Esophagus (tissue), 2 donors: ENCODE data around the gene TIMM22. TPM values are rescaled to one million over a fixed set of nuclear protein-coding genes. Genes with fewer than 3 reads are reported as not detected.

ENCODE experiments used
- H3K27ac ChIP-seq, 2 donors: one replicate each; pipeline ENCODE4 v1.5.1; 2013; ENCODE audit warnings: low read depth in 2 of 2, mild to moderate bottlenecking in 2 of 2, inconsistent platforms in 1 of 2, low read length in 1 of 2, moderate library complexity in 1 of 2
- H3K27me3 ChIP-seq, 2 donors: one replicate each; pipeline ENCODE4 v1.6.1; 2013; ENCODE audit warnings: low read length in 2 of 2, control low read depth in 1 of 2, mild to moderate bottlenecking in 1 of 2; ENCODE audit not compliant: insufficient read depth in 2 of 2, control insufficient read depth in 1 of 2
- H3K36me3 ChIP-seq, 2 donors: one replicate each; pipeline ENCODE4 v1.6.1; 2013; ENCODE audit warnings: low read length in 1 of 2; ENCODE audit not compliant: control insufficient read depth in 2 of 2, insufficient read depth in 2 of 2
- H3K4me1 ChIP-seq, 2 donors: one replicate each; pipeline ENCODE4 v1.6.1; 2013; ENCODE audit warnings: low read length in 1 of 2; ENCODE audit not compliant: control insufficient read depth in 2 of 2, insufficient read depth in 2 of 2
- H3K4me3 ChIP-seq, 2 donors: one replicate each; pipeline ENCODE4 v1.5.1; 2013; ENCODE audit warnings: low read length in 2 of 2, mild to moderate bottlenecking in 2 of 2, low read depth in 1 of 2, moderate library complexity in 1 of 2
- H3K9me3 ChIP-seq, 2 donors: one replicate each; pipeline ENCODE4 v1.6.1; 2013; ENCODE audit warnings: mild to moderate bottlenecking in 2 of 2, low read depth in 1 of 2, low read length in 1 of 2, moderate library complexity in 1 of 2; ENCODE audit not compliant: control insufficient read depth in 2 of 2, insufficient read depth in 1 of 2
- WGBS, 2 donors: extraction: QIAGEN DNeasy Blood & Tissue Kit; methylation state at CpG; one replicate each; pipeline ENCODE4 v1.1.7; 2013; 5-methylcytosine and 5-hydroxymethylcytosine counted together
- polyA plus RNA-seq, 2 donors: library from polyadenylated mRNA; stranded (reverse); fragments of 200-250 nt; gene quantifications; one replicate each; pipeline ENCODE4 v1.2.3, GENCODE V29; 2013
- donor health status: healthy with polysubstance abuse.
- donor health status: Bipolar disorder and iron deficiency.

The TIMM22 gene
- polyA plus RNA-seq, 2 donors = 5.0 to 9.3 TPM

- H3K4me3 ChIP-seq = no peak overlapping the region
- WGBS, 2 donors = 91% methylated on average over 30 of the region's 30 CpGs
- peaks cover 5 to 35% of the 10 kb centered on the region in 2 donors for H3K36me3 ChIP-seq
- H3K27me3 ChIP-seq = no peaks in the 10 kb centered on the region
- no peaks in the 10 kb centered on the region for H3K9me3 ChIP-seq
- H3K27ac ChIP-seq = no peak overlapping the region
- H3K4me1 ChIP-seq = peaks cover 9% of the 10 kb centered on the region in 2 donors
These were observed 29.0 kb downstream of the TIMM22 start for GRCh38 chr17:1025733-1026598.

DNA sequence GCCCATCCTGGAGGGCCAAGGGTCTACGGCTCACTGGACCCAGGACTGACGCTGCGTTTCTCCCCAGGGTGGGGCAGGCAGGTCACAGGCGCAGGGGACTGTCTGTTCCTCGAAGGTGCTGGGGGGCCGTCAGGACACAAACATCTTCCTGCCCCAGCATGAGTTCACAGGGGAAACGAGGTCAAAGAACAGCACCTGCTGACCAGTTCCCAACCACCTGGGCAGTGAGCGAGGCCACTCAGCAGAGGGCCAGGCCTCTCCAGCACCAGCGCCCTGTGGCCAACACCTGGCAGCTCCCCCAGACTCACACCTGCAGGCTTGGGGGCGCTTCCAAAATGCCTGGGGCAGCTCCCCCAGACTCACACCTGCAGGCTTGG lies 29.7 kb downstream of the TIMM22 start:
- H3K27ac ChIP-seq = no peak overlapping the region

DNA sequence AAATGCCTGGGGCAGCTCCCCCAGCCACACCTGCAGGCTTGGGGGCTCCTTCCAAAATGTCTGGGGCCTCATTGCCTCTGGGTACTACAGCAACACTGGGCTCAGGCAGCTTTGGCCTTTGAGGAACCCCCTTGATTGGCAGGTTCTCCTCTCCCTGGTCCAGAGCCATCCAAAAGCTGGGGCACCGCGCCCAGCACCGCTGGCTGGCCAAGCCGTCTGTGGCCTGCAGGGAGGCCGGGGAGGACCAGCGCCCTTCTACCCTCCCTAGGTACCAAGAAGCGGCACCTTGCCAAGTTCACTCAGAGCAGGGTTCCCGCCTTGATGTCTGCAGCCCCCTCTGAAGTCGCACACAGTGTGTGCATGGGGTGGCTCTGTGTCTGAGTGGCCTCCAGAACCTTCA lies 30.1 kb downstream of the TIMM22 start:
- Histone ChIP-seq H3K27me3 (no peaks in the 10 kb centered on the region), H3K36me3 (peaks cover 5 to 34% of the 10 kb centered on the region in 2 donors), H3K4me3 (no peak overlapping the region), H3K9me3 (no peaks in the 10 kb centered on the region), H3K27ac (peak overlapping the region in 1 of 2 donors; percentile 5), H3K4me1 (peaks cover 8 to 12% of the 10 kb centered on the region in 2 donors)
- 78 to 93% methylated on average over 4 to 9 of the region's 9 CpGs for WGBS, 2 donors

More for the DNA sequence above, 29.7 kb downstream of the TIMM22 start:
- H3K27me3 ChIP-seq = no peaks in the 10 kb centered on the region
- H3K4me1 ChIP-seq = peaks cover 9% of the 10 kb centered on the region in 2 donors
- no peaks in the 10 kb centered on the region for H3K9me3 ChIP-seq
- H3K4me3 ChIP-seq = no peak overlapping the region
- peaks cover 5 to 34% of the 10 kb centered on the region in 2 donors for H3K36me3 ChIP-seq
- WGBS, 2 donors = 93 to 94% methylated on average over 10 of the region's 10 CpGs

DNA sequence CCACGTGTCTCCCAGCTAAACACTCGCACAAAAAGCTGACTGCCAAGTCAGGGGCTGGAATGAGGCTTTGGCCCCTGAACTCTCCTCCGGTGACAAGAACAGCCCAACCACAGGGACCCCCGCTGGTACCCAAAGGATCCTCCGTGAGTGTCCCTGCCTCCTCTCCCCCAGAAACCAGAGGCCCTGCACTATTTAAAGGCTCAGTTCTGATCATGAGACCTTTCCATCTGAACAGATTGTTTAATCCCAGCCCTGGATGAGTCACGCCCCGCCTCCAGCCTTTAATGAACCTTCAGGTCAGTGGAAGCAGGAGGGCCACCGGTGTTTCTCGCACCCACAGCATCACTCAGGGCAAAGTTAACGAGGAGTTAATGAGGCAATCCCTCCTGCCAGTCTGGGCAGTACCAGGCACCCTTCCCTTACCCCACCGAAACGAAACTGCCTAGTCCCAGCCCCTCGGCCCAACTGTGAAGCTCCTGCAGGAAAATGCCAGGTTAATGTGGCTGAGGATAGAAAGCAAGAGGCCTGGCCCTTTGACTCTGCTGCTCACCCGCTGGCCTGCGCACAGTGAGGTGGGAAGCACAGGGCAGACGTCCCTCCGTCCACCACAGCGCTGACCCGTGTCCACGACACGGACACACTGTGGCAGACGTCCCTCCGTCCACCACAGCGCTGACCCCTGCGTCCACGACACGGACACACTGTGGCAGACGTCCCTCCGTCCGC lies 32.4 kb downstream of the TIMM22 start:
- WGBS, 2 donors = 71 to 74% methylated on average over 30 of the region's 30 CpGs
- H3K27me3 ChIP-seq = no peaks in the 10 kb centered on the region
- H3K27ac ChIP-seq = peak overlapping the region; percentile 58 to 78
- H3K36me3 ChIP-seq = peaks cover 7 to 34% of the 10 kb centered on the region in 2 donors
- H3K4me3 ChIP-seq = no peak overlapping the region
- no peaks in the 10 kb centered on the region for H3K9me3 ChIP-seq
- peaks cover 6 to 12% of the 10 kb centered on the region in 2 donors for H3K4me1 ChIP-seq

DNA sequence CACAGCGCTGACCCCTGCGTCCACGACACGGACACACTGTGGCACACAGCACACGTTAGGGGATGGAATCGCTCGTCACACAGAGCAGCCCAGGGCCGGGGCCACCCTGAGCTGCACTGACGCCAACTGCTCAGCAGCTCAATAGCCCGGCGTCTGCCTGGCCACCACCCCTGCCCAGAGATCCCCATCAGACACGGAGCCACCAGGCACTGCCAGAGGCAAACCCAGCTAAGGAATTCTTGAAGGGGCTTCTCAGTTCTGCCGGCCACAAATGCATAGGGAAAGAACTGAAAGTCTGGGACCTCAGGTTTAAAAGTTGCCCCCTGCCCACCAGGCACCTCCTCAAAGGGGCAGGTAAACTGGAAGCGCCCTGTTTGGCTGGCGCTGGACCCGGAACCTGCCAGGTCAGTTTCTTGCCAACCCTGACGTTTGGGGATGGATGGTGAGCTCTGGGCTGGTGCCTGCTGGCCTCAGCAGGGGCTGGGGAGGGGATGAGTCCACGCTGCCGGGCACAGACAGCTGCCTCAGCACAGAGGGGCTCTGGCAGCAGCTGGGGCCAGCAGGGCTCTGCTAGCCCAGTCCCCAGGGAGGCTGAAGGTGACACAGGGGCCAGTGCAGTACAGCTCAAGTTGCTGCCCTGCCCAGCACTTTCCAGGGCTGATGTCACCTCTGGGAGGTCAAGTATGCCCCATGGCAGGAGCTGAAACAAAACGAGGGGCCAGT lies 33.2 kb downstream of the TIMM22 start:
- Histone ChIP-seq H3K36me3 (peaks cover 8 to 39% of the 10 kb centered on the region in 2 donors), H3K9me3 (no peaks in the 10 kb centered on the region), H3K4me3 (no peak overlapping the region), H3K27ac (peak overlapping the region; percentile 1 to 73), H3K4me1 (peaks cover 6 to 12% of the 10 kb centered on the region in 2 donors), H3K27me3 (no peaks in the 10 kb centered on the region)
- WGBS, 2 donors = 60 to 71% methylated on average over 20 of the region's 20 CpGs

- 63 to 68% methylated on average over 40 to 45 of the region's 45 CpGs for WGBS, 2 donors
- H3K36me3 ChIP-seq = peaks cover 8 to 39% of the 10 kb centered on the region in 2 donors
- H3K4me3 ChIP-seq = peak overlapping the region in 1 of 2 donors; percentile 0
- no peaks in the 10 kb centered on the region for H3K9me3 ChIP-seq
- peaks cover 6 to 12% of the 10 kb centered on the region in 2 donors for H3K4me1 ChIP-seq
- no peaks in the 10 kb centered on the region for H3K27me3 ChIP-seq
- peak overlapping the region; percentile 38 to 69 for H3K27ac ChIP-seq
These were observed 34.0 kb downstream of the TIMM22 start for GRCh38 chr17:1030684-1031532.

GRCh38 chr17:1031711-1032110 lies 34.8 kb downstream of the TIMM22 start:
- peaks cover 8 to 34% of the 10 kb centered on the region in 2 donors for H3K36me3 ChIP-seq
- WGBS, 2 donors = 10 to 32% methylated on average over 18 to 30 of the region's 35 CpGs
- no peak overlapping the region for H3K4me3 ChIP-seq
- peaks cover 6 to 12% of the 10 kb centered on the region in 2 donors for H3K4me1 ChIP-seq
- no peak overlapping the region for H3K27ac ChIP-seq
- no peaks in the 10 kb centered on the region for H3K27me3 ChIP-seq
- no peaks in the 10 kb centered on the region for H3K9me3 ChIP-seq

DNA sequence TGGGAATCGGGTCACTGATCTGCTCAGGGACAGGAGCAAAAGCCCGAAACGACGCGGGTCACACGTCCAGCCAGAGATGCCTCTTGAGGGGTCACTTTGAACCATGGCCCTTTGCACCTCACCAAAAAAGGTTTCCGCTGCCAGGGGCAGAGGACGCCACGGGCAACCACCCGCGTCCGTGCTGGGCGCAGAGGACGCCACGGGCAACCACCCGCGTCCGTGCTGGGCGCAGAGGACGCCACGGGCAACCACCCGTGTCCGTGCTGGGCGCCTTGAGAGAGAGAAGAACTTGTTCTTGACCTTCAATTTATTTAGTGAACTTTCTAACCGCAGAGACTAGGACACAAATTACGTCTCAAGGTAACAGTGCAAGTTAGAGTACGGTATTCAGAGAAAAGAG lies 35.5 kb downstream of the TIMM22 start:
- Histone ChIP-seq H3K27ac (no peak overlapping the region), H3K27me3 (no peaks in the 10 kb centered on the region), H3K9me3 (no peaks in the 10 kb centered on the region), H3K4me3 (no peak overlapping the region), H3K4me1 (peaks cover 6 to 12% of the 10 kb centered on the region in 2 donors), H3K36me3 (peaks cover 8 to 34% of the 10 kb centered on the region in 2 donors)
- WGBS, 2 donors = 84 to 89% methylated on average over 27 of the region's 27 CpGs
